OCI-LY7 (cell line): ENCODE data around the gene ZMIZ1.

Experiments used
- CTCF ChIP-seq: fragments of 200-600 bp; sonication (generic); conservative IDR thresholded peaks from 2 replicates; pipeline ENCODE4 v1.5.1; 2014; ENCODE audit warnings: mild to moderate bottlenecking, antibody characterized with exemption, low read length, moderate library complexity, mixed read lengths
- EZH2phosphoT487 ChIP-seq: fragments of 200-600 bp; sonication (generic); IDR thresholded peaks from 2 replicates; pipeline ENCODE4 v1.6.1; 2018; ENCODE audit warnings: low read depth, borderline replicate concordance, mild to moderate bottlenecking, mixed run types, antibody characterized with exemption, low read length, moderate library complexity, mixed read lengths

GRCh38 chr10:79345241-79346011, 276.7 kb downstream of the ZMIZ1 start:
- no peak for TF ChIP-seq CTCF
- TF ChIP-seq EZH2phosphoT487: no peak
